ENCODE results near the gene THEM4. TPM values are rescaled to one million over a fixed set of nuclear protein-coding genes. Genes with fewer than 3 reads are reported as not detected.

THEM4 gene
- total RNA-seq, 1 experiment from 2014 or later = 87.8 TPM

- H2AFZ ChIP-seq (ENCODE audit: low read length) = peak overlapping the region; percentile 57
- H3K9me2 ChIP-seq (replicated peaks; ENCODE audit: insufficient read depth, low read length) = no peaks in the 10 kb centered on the region
- H3K4me3 ChIP-seq (ENCODE audit: low read length) = no peak overlapping the region
- no peaks in the 10 kb centered on the region for H3K9me3 ChIP-seq (ENCODE audit: low read length)
- no peaks in the 10 kb centered on the region for H3K79me2 ChIP-seq (ENCODE audit: low read length)
- no peaks in the 10 kb centered on the region for H3K36me3 ChIP-seq (ENCODE audit: insufficient read depth, low read length)
- no peaks in the 10 kb centered on the region for H4K20me1 ChIP-seq (ENCODE audit: insufficient read depth, low read depth, low read length)
- peak overlapping the region; percentile 64 for H3K4me2 ChIP-seq (ENCODE audit: low read depth, low read length, poor library complexity, severe bottlenecking)
- H3K4me1 ChIP-seq (ENCODE audit: low read length) = peaks cover 43% of the 10 kb centered on the region
- DNase-seq = peak; percentile 66
- no peaks in the 10 kb centered on the region for H3K27me3 ChIP-seq (ENCODE audit: low read length)
- no peak overlapping the region for H3K9ac ChIP-seq (ENCODE audit: low read length)
- H3K27ac ChIP-seq (ENCODE audit: low read length) = peak overlapping the region; percentile 80
Observed at GRCh38 chr1:151939779-151940178, 30.5 kb upstream of the THEM4 start.

GRCh38 chr1:151939141-151939540, 29.8 kb upstream of the THEM4 start:
- Histone ChIP-seq H3K4me2 (ENCODE audit: low read depth, low read length, poor library complexity, severe bottlenecking) (peak overlapping the region; percentile 64), H4K20me1 (ENCODE audit: insufficient read depth, low read depth, low read length) (no peaks in the 10 kb centered on the region), H3K4me1 (ENCODE audit: low read length) (peaks cover 49% of the 10 kb centered on the region), H2AFZ (ENCODE audit: low read length) (peak overlapping the region; percentile 57), H3K4me3 (ENCODE audit: low read length) (no peak overlapping the region), H3K9ac (ENCODE audit: low read length) (no peak overlapping the region), H3K9me3 (ENCODE audit: low read length) (no peaks in the 10 kb centered on the region), H3K36me3 (ENCODE audit: insufficient read depth, low read length) (no peaks in the 10 kb centered on the region), H3K9me2 (replicated peaks; ENCODE audit: insufficient read depth, low read length) (no peaks in the 10 kb centered on the region), H3K27ac (ENCODE audit: low read length) (peak overlapping the region; percentile 80; the same call in 1 of the 2 replicates), H3K27me3 (ENCODE audit: low read length) (no peaks in the 10 kb centered on the region), H3K79me2 (ENCODE audit: low read length) (no peaks in the 10 kb centered on the region)
- DNase-seq = no peak

GRCh38 chr1:151936653-151937052, 27.3 kb upstream of the THEM4 start:
- no peaks in the 10 kb centered on the region for H4K20me1 ChIP-seq (ENCODE audit: insufficient read depth, low read depth, low read length)
- H3K9me2 ChIP-seq (replicated peaks; ENCODE audit: insufficient read depth, low read length) = no peaks in the 10 kb centered on the region
- DNase-seq = no peak
- H3K9me3 ChIP-seq (ENCODE audit: low read length) = no peaks in the 10 kb centered on the region
- no peak overlapping the region for H3K27ac ChIP-seq (ENCODE audit: low read length)
- H3K36me3 ChIP-seq (ENCODE audit: insufficient read depth, low read length) = no peaks in the 10 kb centered on the region
- H3K79me2 ChIP-seq (ENCODE audit: low read length) = no peaks in the 10 kb centered on the region
- H3K4me2 ChIP-seq (ENCODE audit: low read depth, low read length, poor library complexity, severe bottlenecking) = no peak overlapping the region
- no peaks in the 10 kb centered on the region for H3K27me3 ChIP-seq (ENCODE audit: low read length)
- no peak overlapping the region for H3K9ac ChIP-seq (ENCODE audit: low read length)
- H2AFZ ChIP-seq (ENCODE audit: low read length) = no peak overlapping the region
- peaks cover 54% of the 10 kb centered on the region for H3K4me1 ChIP-seq (ENCODE audit: low read length)
- H3K4me3 ChIP-seq (ENCODE audit: low read length) = no peak overlapping the region

GRCh38 chr1:151935894-151936602, 26.7 kb upstream of the THEM4 start:
- Histone ChIP-seq H3K4me1 (ENCODE audit: low read length) (peaks cover 48% of the 10 kb centered on the region), H3K27ac (ENCODE audit: low read length) (no peak overlapping the region), H3K79me2 (ENCODE audit: low read length) (no peaks in the 10 kb centered on the region), H2AFZ (ENCODE audit: low read length) (no peak overlapping the region), H3K27me3 (ENCODE audit: low read length) (no peaks in the 10 kb centered on the region), H3K36me3 (ENCODE audit: insufficient read depth, low read length) (no peaks in the 10 kb centered on the region), H3K9me2 (replicated peaks; ENCODE audit: insufficient read depth, low read length) (no peaks in the 10 kb centered on the region), H4K20me1 (ENCODE audit: insufficient read depth, low read depth, low read length) (no peaks in the 10 kb centered on the region), H3K4me3 (ENCODE audit: low read length) (no peak overlapping the region), H3K4me2 (ENCODE audit: low read depth, low read length, poor library complexity, severe bottlenecking) (no peak overlapping the region), H3K9me3 (ENCODE audit: low read length) (no peaks in the 10 kb centered on the region), H3K9ac (ENCODE audit: low read length) (no peak overlapping the region)
- DNase-seq = no peak

- H3K4me3 ChIP-seq (ENCODE audit: low read length) = no peak overlapping the region
- H4K20me1 ChIP-seq (ENCODE audit: insufficient read depth, low read depth, low read length) = no peaks in the 10 kb centered on the region
- no peak overlapping the region for H3K27ac ChIP-seq (ENCODE audit: low read length)
- DNase-seq = no peak
- peaks cover 46% of the 10 kb centered on the region for H3K4me1 ChIP-seq (ENCODE audit: low read length)
- no peaks in the 10 kb centered on the region for H3K36me3 ChIP-seq (ENCODE audit: insufficient read depth, low read length)
- H3K27me3 ChIP-seq (ENCODE audit: low read length) = no peaks in the 10 kb centered on the region
- peak overlapping the region; percentile 97; the same call in 1 of the 2 replicates for H2AFZ ChIP-seq (ENCODE audit: low read length)
- no peak overlapping the region for H3K9ac ChIP-seq (ENCODE audit: low read length)
- H3K9me2 ChIP-seq (replicated peaks; ENCODE audit: insufficient read depth, low read length) = no peaks in the 10 kb centered on the region
- no peak overlapping the region for H3K4me2 ChIP-seq (ENCODE audit: low read depth, low read length, poor library complexity, severe bottlenecking)
- H3K9me3 ChIP-seq (ENCODE audit: low read length) = no peaks in the 10 kb centered on the region
- no peaks in the 10 kb centered on the region for H3K79me2 ChIP-seq (ENCODE audit: low read length)
Observed at GRCh38 chr1:151935154-151935553, 25.8 kb upstream of the THEM4 start.

GRCh38 chr1:151934048-151934493, 24.8 kb upstream of the THEM4 start:
- peak overlapping the region; percentile 97 for H2AFZ ChIP-seq (ENCODE audit: low read length)
- H3K36me3 ChIP-seq (ENCODE audit: insufficient read depth, low read length) = no peaks in the 10 kb centered on the region
- no peaks in the 10 kb centered on the region for H3K79me2 ChIP-seq (ENCODE audit: low read length)
- no peaks in the 10 kb centered on the region for H3K27me3 ChIP-seq (ENCODE audit: low read length)
- peak overlapping the region; percentile 45; the same call in 1 of the 2 replicates for H3K9ac ChIP-seq (ENCODE audit: low read length)
- no peaks in the 10 kb centered on the region for H3K9me2 ChIP-seq (replicated peaks; ENCODE audit: insufficient read depth, low read length)
- no peak overlapping the region for H3K4me3 ChIP-seq (ENCODE audit: low read length)
- peak; percentile 90 for DNase-seq
- H3K9me3 ChIP-seq (ENCODE audit: low read length) = no peaks in the 10 kb centered on the region
- H3K4me1 ChIP-seq (ENCODE audit: low read length) = peaks cover 41% of the 10 kb centered on the region
- no peak overlapping the region for H3K27ac ChIP-seq (ENCODE audit: low read length)
- no peaks in the 10 kb centered on the region for H4K20me1 ChIP-seq (ENCODE audit: insufficient read depth, low read depth, low read length)
- peak overlapping the region; percentile 61 for H3K4me2 ChIP-seq (ENCODE audit: low read depth, low read length, poor library complexity, severe bottlenecking)

GRCh38 chr1:151924691-151925587, 15.6 kb upstream of the THEM4 start:
- Histone ChIP-seq H3K36me3 (ENCODE audit: insufficient read depth, low read length) (no peaks in the 10 kb centered on the region), H3K9me2 (replicated peaks; ENCODE audit: insufficient read depth, low read length) (no peaks in the 10 kb centered on the region), H3K4me3 (ENCODE audit: low read length) (no peak overlapping the region), H3K27ac (ENCODE audit: low read length) (peak overlapping the region; percentile 46), H3K9me3 (ENCODE audit: low read length) (no peaks in the 10 kb centered on the region), H3K4me1 (ENCODE audit: low read length) (peaks cover 59% of the 10 kb centered on the region), H2AFZ (ENCODE audit: low read length) (peak overlapping the region; percentile 51), H3K79me2 (ENCODE audit: low read length) (no peaks in the 10 kb centered on the region), H3K9ac (ENCODE audit: low read length) (no peak overlapping the region), H4K20me1 (ENCODE audit: insufficient read depth, low read depth, low read length) (no peaks in the 10 kb centered on the region), H3K4me2 (ENCODE audit: low read depth, low read length, poor library complexity, severe bottlenecking) (no peak overlapping the region), H3K27me3 (ENCODE audit: low read length) (no peaks in the 10 kb centered on the region)
- DNase-seq = no peak

GRCh38 chr1:151923422-151923821, 14.1 kb upstream of the THEM4 start:
- Histone ChIP-seq H3K27me3 (ENCODE audit: low read length) (no peaks in the 10 kb centered on the region), H3K79me2 (ENCODE audit: low read length) (no peaks in the 10 kb centered on the region), H3K27ac (ENCODE audit: low read length) (peak overlapping the region; percentile 99), H3K9me3 (ENCODE audit: low read length) (no peaks in the 10 kb centered on the region), H3K4me2 (ENCODE audit: low read depth, low read length, poor library complexity, severe bottlenecking) (no peak overlapping the region), H3K9me2 (replicated peaks; ENCODE audit: insufficient read depth, low read length) (no peaks in the 10 kb centered on the region), H4K20me1 (ENCODE audit: insufficient read depth, low read depth, low read length) (no peaks in the 10 kb centered on the region), H2AFZ (ENCODE audit: low read length) (peak overlapping the region; percentile 31), H3K36me3 (ENCODE audit: insufficient read depth, low read length) (no peaks in the 10 kb centered on the region), H3K4me1 (ENCODE audit: low read length) (peaks cover 68% of the 10 kb centered on the region), H3K9ac (ENCODE audit: low read length) (no peak overlapping the region), H3K4me3 (ENCODE audit: low read length) (no peak overlapping the region)
- DNase-seq = no peak
